Activated B cell treated with CpG ODN at 0.5 μM for 24 hours (primary cell): ENCODE measurements around the gene HSF2BP. TPM values are rescaled to one million over a fixed set of nuclear protein-coding genes. Genes with fewer than 3 reads are reported as not detected.

Experiments
- ATAC-seq: fragments of 200-7000 bp; cut with Tn5 transposase; one replicate; pipeline ENCODE4 v1.10.0; 2021; ENCODE audit warnings: low read depth, mild to moderate bottlenecking, moderate library complexity
- CTCF ChIA-PET: fragments of 350-600 bp; sonication (Branson Sonifier 250); formaldehyde crosslinking; loops from one replicate; lab custom pipeline; 2021; ENCODE audit warnings: antibody characterized with exemption; lab: Charles Lee
- POLR2A ChIA-PET: fragments of 350-600 bp; sonication (Branson Sonifier 250); formaldehyde crosslinking; loops from one replicate; lab custom pipeline; 2021; ENCODE audit warnings: antibody characterized with exemption; lab: Charles Lee
- DNase-seq: peaks from one replicate; pipeline ENCODE4 v3.0.0; 2022
- H3K27ac Mint-ChIP-seq: one replicate; pipeline ENCODE4 v1.8.0; 2020; ENCODE audit warnings: mixed read lengths
- H3K27me3 Mint-ChIP-seq: one replicate; pipeline ENCODE4 v1.8.0; 2021; ENCODE audit warnings: mixed read lengths
- H3K36me3 Mint-ChIP-seq: one replicate; pipeline ENCODE4 v1.8.0; 2021; ENCODE audit warnings: low read depth, mixed read lengths
- H3K4me1 Mint-ChIP-seq: one replicate; pipeline ENCODE4 v1.8.0; 2021; ENCODE audit warnings: mixed read lengths
- H3K4me3 Mint-ChIP-seq: one replicate; pipeline ENCODE4 v1.8.0; 2020; ENCODE audit warnings: mild to moderate bottlenecking, mixed read lengths
- H3K9me3 Mint-ChIP-seq: one replicate; pipeline ENCODE4 v1.8.0; 2020; ENCODE audit warnings: mixed read lengths
- intact Hi-C: fragments of 100-400 bp; cut with micrococcal nuclease; formaldehyde crosslinking; loops from one replicate; pipeline ENCODE4 v1.15.1; 2024
- total RNA-seq: library from RNA; stranded (reverse); gene quantifications from 2 replicates; pipeline ENCODE4 v1.2.3, GENCODE V29; 2022
- TF ChIP-seq, protein P1 (sequence below): fragments of 200-600 bp; IDR thresholded peaks from one replicate; pipeline ENCODE4 v1.8.0; 2022; ENCODE audit warnings: antibody characterized with exemption, mild to moderate bottlenecking

The HSF2BP gene
- total RNA-seq, 1 donor from 2014 or later: 0.58 TPM

DNA sequence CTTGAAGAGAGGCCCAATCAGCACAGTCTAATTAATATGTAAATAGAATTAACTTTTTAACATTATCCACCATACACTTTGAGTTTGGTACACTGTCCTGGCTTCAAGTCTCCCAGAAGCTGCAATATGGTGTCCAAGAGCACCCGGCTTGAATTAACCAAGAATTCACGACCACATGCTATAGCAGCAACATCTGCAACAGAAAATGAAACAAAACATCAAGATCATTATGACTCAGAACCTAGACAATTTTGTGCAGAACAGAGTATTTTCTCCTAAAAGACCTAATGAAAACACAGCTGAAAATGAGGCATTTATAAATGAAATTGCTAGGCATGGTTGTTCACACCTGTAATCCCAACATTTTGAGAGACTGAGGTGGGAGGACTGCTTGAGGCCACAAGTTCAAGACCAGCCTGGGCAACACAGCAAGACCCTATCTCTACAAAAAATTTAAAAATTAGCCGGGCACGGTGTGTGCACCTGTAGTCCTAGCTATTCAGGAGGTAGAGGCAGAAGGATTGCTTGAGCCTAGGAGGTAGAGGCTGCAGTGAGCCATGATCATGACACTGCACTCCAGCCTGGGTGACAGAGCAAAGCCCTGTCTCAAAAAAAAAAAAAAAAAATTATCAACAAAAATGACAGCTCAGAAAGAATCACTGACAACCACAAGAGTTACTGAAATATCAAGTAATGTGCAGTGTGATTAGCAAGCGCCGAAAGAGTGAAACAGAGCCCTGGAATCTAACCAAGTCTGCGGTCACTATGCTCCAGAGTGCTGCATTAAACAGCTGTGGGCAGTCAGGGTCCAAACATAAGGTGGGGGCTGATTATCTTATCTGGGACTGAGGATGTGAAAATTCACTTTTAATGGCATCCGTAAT, 45.3 kb downstream of the HSF2BP start:
- TF ChIP-seq, protein P1, sequence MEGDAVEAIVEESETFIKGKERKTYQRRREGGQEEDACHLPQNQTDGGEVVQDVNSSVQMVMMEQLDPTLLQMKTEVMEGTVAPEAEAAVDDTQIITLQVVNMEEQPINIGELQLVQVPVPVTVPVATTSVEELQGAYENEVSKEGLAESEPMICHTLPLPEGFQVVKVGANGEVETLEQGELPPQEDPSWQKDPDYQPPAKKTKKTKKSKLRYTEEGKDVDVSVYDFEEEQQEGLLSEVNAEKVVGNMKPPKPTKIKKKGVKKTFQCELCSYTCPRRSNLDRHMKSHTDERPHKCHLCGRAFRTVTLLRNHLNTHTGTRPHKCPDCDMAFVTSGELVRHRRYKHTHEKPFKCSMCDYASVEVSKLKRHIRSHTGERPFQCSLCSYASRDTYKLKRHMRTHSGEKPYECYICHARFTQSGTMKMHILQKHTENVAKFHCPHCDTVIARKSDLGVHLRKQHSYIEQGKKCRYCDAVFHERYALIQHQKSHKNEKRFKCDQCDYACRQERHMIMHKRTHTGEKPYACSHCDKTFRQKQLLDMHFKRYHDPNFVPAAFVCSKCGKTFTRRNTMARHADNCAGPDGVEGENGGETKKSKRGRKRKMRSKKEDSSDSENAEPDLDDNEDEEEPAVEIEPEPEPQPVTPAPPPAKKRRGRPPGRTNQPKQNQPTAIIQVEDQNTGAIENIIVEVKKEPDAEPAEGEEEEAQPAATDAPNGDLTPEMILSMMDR: no peak
- no peaks in the 10 kb centered on the region for H3K9me3 Mint-ChIP-seq
- no peaks in the 10 kb centered on the region for H3K27me3 Mint-ChIP-seq
- H3K36me3 Mint-ChIP-seq: no peaks in the 10 kb centered on the region
- ChIA-PET CTCF (interaction anchor here (3.0 kb wide), 1 partner anchor 32 kb away, joined by 10 read pairs; no protein-coding TSS in a partner anchor), POLR2A (no interaction called here)
- no peak overlapping the region for H3K4me3 Mint-ChIP-seq
- H3K4me1 Mint-ChIP-seq: peaks cover 2% of the 10 kb centered on the region
- DNase-seq (no peak), ATAC-seq (no peak)
- intact Hi-C loops: no loop called here
- no peak overlapping the region for H3K27ac Mint-ChIP-seq

- H3K27me3 Mint-ChIP-seq: no peaks in the 10 kb centered on the region
- ChIA-PET CTCF (interaction anchor here (0.6 to 3.0 kb wide), 3 partner anchors 15 to 324 kb away, joined by 3 to 10 read pairs (median 3); no protein-coding TSS in a partner anchor), POLR2A (no interaction called here)
- H3K9me3 Mint-ChIP-seq: no peaks in the 10 kb centered on the region
- peaks cover 7% of the 10 kb centered on the region for H3K4me1 Mint-ChIP-seq
- no peak overlapping the region for H3K4me3 Mint-ChIP-seq
- TF ChIP-seq, protein P1: no peak
- no peak overlapping the region for H3K27ac Mint-ChIP-seq
- ATAC-seq: peak; percentile 64
- no peaks in the 10 kb centered on the region for H3K36me3 Mint-ChIP-seq
- no peak for DNase-seq
- intact Hi-C loops: loop anchor here (1.0 kb wide), 1 partner anchor 35 kb away; no protein-coding TSS in a partner anchor
Measured at GRCh38 chr21:43611598-43612369, 47.5 kb downstream of the HSF2BP start.

DNA sequence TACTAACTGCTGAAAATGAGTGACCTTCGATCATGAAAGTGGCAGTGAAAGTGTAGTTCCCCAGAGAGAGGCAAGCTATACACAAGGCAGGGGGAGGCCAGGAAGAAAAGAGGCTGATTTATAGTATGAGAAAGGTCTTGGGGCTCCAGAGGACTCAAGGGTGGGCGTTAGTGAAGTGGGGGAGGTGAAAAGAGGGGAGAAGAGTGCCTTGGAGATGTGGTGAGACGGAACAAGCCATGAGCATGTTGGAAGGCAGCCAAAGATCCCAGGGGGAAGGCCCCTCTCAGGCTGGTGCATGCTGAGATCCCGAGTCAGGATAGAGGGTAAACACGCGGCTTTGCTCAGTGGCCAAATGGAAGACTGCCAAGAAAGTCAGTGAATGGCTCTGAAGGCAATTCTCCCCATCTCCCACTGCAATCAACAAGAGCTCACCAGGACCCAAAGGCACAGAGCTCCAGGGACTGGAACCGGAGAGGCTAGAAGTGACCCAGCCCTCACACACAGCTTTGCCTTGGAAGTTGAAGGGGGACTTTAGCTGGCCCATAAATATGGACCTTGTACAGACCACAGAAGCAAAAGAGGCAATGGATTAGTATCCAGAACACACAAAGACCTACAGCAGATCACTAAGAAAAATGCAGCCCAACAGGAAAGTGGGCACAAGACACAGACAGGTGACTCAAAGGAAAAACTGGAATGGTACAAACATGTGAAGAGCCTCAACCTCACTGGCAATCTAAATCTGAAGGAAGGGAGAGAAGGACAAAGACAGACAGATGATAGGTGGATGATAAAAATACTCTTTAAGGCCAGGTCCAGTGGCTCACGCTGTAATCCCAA, 49.6 kb downstream of the HSF2BP start:
- intact Hi-C loops: no loop called here
- CTCF ChIA-PET: no interaction called here
- H3K27ac Mint-ChIP-seq: no peak overlapping the region

DNA sequence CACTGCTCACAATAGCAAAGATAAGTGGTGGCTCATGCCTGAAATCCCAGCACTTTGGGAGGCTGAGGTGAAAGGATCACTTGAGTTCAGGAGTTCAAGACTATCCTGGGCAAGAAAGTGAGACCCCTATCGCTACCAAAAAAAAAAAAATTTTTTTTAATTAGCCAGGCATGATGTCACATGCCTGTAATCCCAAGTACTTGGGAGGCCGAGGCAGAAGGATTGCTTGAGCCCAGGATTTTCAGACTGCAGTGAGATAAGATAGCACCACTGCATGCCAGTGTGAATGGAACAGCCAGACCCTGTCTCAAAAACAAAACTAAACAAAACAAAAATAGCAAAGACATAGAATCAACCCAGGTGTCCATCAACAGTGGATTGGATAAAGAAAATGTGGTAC, 50.6 kb downstream of the HSF2BP start:
- no peaks in the 10 kb centered on the region for H3K36me3 Mint-ChIP-seq
- ChIA-PET CTCF (no interaction called here), POLR2A (no interaction called here)
- H3K4me3 Mint-ChIP-seq: no peak overlapping the region
- intact Hi-C loops: no loop called here
- H3K27me3 Mint-ChIP-seq: no peaks in the 10 kb centered on the region
- ATAC-seq (no peak), DNase-seq (no peak)
- TF ChIP-seq, protein P1: no peak
- no peaks in the 10 kb centered on the region for H3K9me3 Mint-ChIP-seq
- peaks cover 7% of the 10 kb centered on the region for H3K4me1 Mint-ChIP-seq
- no peak overlapping the region for H3K27ac Mint-ChIP-seq

More for the DNA sequence above, 49.6 kb downstream of the HSF2BP start:
- ATAC-seq (no peak), DNase-seq (no peak)
- Mint-ChIP-seq H3K36me3 (no peaks in the 10 kb centered on the region), H3K4me3 (no peak overlapping the region), H3K4me1 (peaks cover 7% of the 10 kb centered on the region), H3K27me3 (no peaks in the 10 kb centered on the region), H3K9me3 (no peaks in the 10 kb centered on the region)
- POLR2A ChIA-PET: no interaction called here
- TF ChIP-seq, protein P1: no peak
